Neural progenitor cell (in vitro differentiated cells): ENCODE results near the gene EXD3.

Experiments used
- EZH2 ChIP-seq: fragments of 200-600 bp; sonication (generic); IDR thresholded peaks from 2 replicates; pipeline ENCODE4 v1.6.1; 2017; ENCODE audit warnings: antibody characterized with exemption, mild to moderate bottlenecking, moderate library complexity
- TF ChIP-seq, protein P1 (sequence below): fragments of 200-600 bp; sonication (generic); IDR thresholded peaks from 2 replicates; pipeline ENCODE4 v1.5.1; 2017; ENCODE audit warnings: antibody characterized with exemption, mild to moderate bottlenecking

DNA sequence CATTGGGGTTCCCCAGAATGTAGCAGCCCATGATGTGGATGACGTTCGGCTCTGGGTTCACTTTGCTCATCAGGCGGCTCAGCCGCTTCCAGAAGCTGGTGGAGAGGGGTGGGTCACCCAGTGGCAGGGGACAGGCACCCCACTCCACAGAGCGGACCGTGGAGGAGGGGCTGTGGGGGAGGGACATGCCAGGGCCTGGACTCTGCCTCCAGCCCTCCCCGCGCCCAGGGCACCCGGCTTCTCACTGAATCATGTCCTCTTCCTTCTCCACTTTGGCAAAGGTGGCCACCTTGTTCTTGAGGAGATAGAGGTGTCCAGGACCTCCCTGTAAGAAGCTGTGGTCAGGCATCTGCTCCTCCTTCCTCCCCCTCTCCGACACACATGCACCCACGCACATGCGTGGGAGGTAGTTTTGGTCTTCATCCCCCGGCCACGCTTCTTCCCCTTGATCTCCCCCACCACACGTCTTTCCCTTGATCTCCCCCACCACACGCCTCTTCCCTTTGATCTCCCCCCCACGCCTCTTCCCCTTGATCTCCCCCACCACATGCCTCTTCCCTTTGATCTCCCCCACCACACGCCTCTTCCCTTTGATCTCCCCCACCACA is 27.1 kb upstream of the EXD3 start:
- TF ChIP-seq, protein P1, sequence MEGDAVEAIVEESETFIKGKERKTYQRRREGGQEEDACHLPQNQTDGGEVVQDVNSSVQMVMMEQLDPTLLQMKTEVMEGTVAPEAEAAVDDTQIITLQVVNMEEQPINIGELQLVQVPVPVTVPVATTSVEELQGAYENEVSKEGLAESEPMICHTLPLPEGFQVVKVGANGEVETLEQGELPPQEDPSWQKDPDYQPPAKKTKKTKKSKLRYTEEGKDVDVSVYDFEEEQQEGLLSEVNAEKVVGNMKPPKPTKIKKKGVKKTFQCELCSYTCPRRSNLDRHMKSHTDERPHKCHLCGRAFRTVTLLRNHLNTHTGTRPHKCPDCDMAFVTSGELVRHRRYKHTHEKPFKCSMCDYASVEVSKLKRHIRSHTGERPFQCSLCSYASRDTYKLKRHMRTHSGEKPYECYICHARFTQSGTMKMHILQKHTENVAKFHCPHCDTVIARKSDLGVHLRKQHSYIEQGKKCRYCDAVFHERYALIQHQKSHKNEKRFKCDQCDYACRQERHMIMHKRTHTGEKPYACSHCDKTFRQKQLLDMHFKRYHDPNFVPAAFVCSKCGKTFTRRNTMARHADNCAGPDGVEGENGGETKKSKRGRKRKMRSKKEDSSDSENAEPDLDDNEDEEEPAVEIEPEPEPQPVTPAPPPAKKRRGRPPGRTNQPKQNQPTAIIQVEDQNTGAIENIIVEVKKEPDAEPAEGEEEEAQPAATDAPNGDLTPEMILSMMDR = no peak
- no peak for TF ChIP-seq EZH2
